Measurements from ENCODE around the gene BEAN1. TPM values are rescaled to one million over a fixed set of nuclear protein-coding genes. Genes with fewer than 3 reads are reported as not detected.

Gene BEAN1
- total RNA-seq, 1 donor from 2014 or later: 3.7 TPM

DNA sequence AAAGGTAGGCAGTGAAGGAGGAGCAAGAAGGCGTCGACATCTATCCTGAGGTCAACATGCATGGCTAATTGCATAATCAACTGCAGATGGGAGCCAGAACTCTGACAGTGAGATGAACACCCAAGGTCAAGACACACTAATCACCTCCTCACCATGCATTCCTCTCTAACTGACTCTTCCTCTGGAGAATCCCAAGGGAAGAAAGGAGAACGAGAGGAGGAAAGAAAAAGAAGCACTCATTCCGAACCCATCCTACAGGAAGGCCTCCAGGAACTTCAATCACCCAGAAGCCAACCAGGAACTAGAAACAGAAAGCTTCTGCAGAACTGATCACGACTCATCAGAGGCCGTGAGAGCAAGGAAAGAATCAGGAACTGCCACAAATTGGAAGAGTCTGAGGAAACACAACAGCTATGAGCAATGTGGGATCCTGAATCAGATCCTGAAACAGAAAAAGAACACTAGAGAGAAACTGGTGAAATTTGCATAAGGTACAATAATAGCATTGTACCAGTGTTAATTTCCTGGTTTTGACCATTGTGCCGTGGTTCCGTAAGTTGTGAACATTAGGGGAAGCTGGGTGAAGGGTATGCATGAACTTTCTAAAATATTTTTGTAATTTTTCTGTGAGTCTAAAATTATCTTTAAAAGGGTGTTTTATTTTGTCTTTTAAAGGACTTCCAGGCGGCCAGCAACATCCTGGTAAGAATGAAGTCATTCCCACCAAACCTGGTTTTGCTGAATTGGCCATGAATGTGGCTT is 10.0 kb upstream of the BEAN1 start:
- peaks cover 2% of the 10 kb centered on the region for H3K27me3 Mint-ChIP-seq (ENCODE audit: low read depth)
- H3K4me3 Mint-ChIP-seq (ENCODE audit: unreplicated experiment): no peak overlapping the region
- peaks cover 12% of the 10 kb centered on the region for H3K9me3 Mint-ChIP-seq (ENCODE audit: low read depth)
- TF ChIP-seq, protein P1, sequence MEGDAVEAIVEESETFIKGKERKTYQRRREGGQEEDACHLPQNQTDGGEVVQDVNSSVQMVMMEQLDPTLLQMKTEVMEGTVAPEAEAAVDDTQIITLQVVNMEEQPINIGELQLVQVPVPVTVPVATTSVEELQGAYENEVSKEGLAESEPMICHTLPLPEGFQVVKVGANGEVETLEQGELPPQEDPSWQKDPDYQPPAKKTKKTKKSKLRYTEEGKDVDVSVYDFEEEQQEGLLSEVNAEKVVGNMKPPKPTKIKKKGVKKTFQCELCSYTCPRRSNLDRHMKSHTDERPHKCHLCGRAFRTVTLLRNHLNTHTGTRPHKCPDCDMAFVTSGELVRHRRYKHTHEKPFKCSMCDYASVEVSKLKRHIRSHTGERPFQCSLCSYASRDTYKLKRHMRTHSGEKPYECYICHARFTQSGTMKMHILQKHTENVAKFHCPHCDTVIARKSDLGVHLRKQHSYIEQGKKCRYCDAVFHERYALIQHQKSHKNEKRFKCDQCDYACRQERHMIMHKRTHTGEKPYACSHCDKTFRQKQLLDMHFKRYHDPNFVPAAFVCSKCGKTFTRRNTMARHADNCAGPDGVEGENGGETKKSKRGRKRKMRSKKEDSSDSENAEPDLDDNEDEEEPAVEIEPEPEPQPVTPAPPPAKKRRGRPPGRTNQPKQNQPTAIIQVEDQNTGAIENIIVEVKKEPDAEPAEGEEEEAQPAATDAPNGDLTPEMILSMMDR (IDR thresholded peaks at IDR 0.05): no peak
- DNase-seq (ENCODE audit: low spot score): no peak
- H3K4me1 Mint-ChIP-seq (ENCODE audit: low read depth): peaks cover 15% of the 10 kb centered on the region
- H3K36me3 Mint-ChIP-seq (ENCODE audit: low read depth): peaks cover 2% of the 10 kb centered on the region
- no peak overlapping the region for H3K27ac Mint-ChIP-seq (ENCODE audit: unreplicated experiment)

DNA sequence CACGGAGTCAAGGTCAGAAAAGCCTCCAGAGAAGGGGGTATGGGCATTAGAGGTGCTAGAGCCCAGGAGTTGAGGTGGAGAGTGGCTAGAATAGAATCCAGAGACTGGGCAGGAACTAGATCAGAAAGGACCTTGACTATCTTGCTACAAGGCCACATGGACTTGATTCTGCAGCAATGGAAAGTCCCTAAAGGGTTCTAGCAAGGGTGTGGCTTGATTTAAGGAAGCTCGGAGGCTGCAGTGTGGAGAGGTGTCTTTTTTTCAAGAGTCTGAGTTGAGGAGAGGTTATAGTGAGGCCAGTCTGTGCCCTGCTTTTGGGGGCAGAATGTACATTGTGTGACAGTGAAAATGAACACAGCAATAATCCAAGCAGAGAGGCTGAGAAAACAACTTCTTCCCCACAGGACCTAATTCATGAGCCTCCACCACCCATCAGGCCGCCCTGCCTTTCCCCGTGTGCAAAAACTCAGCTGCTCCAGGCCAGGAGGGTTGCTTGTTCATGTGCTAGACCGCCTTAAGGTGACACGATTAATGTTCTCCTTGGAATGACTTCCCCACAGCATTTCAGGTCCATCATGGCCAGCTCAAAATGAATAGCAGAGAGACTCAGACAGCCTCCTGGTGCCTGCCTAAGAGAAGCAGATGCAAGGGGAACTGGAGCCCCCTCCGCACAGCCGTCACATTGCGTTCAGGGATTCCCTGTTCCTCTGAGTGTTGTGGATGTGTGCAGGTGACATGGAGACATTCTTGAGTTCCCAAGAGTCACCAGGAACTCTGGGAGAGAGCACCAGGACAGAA is 8.7 kb upstream of the BEAN1 start:
- H3K4me1 Mint-ChIP-seq (ENCODE audit: low read depth): peaks cover 15% of the 10 kb centered on the region
- no peak for DNase-seq (ENCODE audit: low spot score)
- H3K27me3 Mint-ChIP-seq (ENCODE audit: low read depth): peaks cover 2% of the 10 kb centered on the region
- H3K27ac Mint-ChIP-seq (ENCODE audit: unreplicated experiment): no peak overlapping the region
- peaks cover 9% of the 10 kb centered on the region for H3K9me3 Mint-ChIP-seq (ENCODE audit: low read depth)
- TF ChIP-seq, protein P1 (IDR thresholded peaks at IDR 0.05): no peak
- H3K36me3 Mint-ChIP-seq (ENCODE audit: low read depth): peaks cover 2% of the 10 kb centered on the region
- no peak overlapping the region for H3K4me3 Mint-ChIP-seq (ENCODE audit: unreplicated experiment)

DNA sequence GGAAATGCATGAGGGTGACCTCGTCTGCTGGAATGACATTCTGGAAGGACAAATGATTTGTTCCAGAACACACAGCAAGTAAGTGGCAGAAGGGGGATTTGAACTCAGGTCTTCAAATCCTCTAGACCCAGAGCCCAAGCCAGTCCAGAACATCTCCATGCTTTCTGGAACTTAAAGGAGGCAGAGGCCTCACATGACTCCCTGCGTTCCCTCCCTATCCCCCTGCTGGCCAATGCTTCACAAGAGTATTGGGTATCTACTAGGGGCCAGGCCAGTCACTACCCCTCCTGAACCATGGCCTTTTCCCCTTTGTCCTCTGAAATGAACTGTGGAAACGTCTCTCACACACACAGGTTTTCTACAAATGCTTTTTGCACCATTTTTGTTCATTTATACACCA is 7.6 kb upstream of the BEAN1 start:
- H3K27me3 Mint-ChIP-seq (ENCODE audit: low read depth): peaks cover 2% of the 10 kb centered on the region
- H3K36me3 Mint-ChIP-seq (ENCODE audit: low read depth): peaks cover 2% of the 10 kb centered on the region
- TF ChIP-seq, protein P1 (IDR thresholded peaks at IDR 0.05): peak; percentile 29
- no peak for DNase-seq (ENCODE audit: low spot score)
- H3K27ac Mint-ChIP-seq (ENCODE audit: unreplicated experiment): no peak overlapping the region
- H3K4me3 Mint-ChIP-seq (ENCODE audit: unreplicated experiment): no peak overlapping the region
- peaks cover 15% of the 10 kb centered on the region for H3K4me1 Mint-ChIP-seq (ENCODE audit: low read depth)
- peaks cover 6% of the 10 kb centered on the region for H3K9me3 Mint-ChIP-seq (ENCODE audit: low read depth)

DNA sequence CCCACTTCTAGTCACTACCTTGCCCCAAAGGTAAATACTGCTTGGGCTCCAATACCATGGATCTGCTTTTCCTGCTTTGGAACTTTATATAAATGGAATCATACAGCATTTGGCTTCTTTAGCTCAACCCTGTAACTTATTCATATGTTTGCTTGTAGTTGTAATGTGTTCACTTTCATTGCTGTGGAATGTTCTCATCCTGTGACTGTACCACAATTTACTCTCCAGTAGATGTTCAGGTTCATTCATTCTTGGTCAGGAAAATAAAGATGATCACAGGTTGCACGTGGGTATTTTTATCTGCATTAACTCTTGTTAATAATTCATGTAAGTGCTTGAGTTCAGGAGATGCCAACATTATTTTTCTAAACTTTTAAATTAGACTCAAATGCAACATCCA is 6.7 kb upstream of the BEAN1 start:
- H3K9me3 Mint-ChIP-seq (ENCODE audit: low read depth): peaks cover 6% of the 10 kb centered on the region
- DNase-seq (ENCODE audit: low spot score): no peak
- no peak overlapping the region for H3K27ac Mint-ChIP-seq (ENCODE audit: unreplicated experiment)
- H3K36me3 Mint-ChIP-seq (ENCODE audit: low read depth): peaks cover 2% of the 10 kb centered on the region
- peaks cover 2% of the 10 kb centered on the region for H3K27me3 Mint-ChIP-seq (ENCODE audit: low read depth)
- TF ChIP-seq, protein P1 (IDR thresholded peaks at IDR 0.05): no peak
- peaks cover 11% of the 10 kb centered on the region for H3K4me1 Mint-ChIP-seq (ENCODE audit: low read depth)
- H3K4me3 Mint-ChIP-seq (ENCODE audit: unreplicated experiment): no peak overlapping the region

- TF ChIP-seq, protein P1 (IDR thresholded peaks at IDR 0.05): no peak
- Mint-ChIP-seq H3K27ac (ENCODE audit: unreplicated experiment) (no peak overlapping the region), H3K9me3 (ENCODE audit: low read depth) (peaks cover 3% of the 10 kb centered on the region), H3K27me3 (ENCODE audit: low read depth) (peaks cover 6% of the 10 kb centered on the region), H3K4me3 (ENCODE audit: unreplicated experiment) (no peak overlapping the region), H3K4me1 (ENCODE audit: low read depth) (peaks cover 14% of the 10 kb centered on the region), H3K36me3 (ENCODE audit: low read depth) (peaks cover 2% of the 10 kb centered on the region)
- DNase-seq (ENCODE audit: low spot score): no peak
Measured at GRCh38 chr16:66421891-66422290, 5.2 kb upstream of the BEAN1 start.

Data from chondrocyte (in vitro differentiated cells).